Subcutaneous abdominal adipose tissue (tissue), 5 donors: ENCODE results near the gene PNMA6A.
"Not testable (repeated sequence)": the region's sequence is repeated elsewhere in the genome, so short reads cannot be mapped to it uniquely, and the experiment has no call there.

Experiments used
- H3K27ac ChIP-seq: one replicate; pipeline ENCODE4 v1.7.0; 2013; ENCODE audit warnings: low read depth, mild to moderate bottlenecking, inconsistent platforms, low read length, moderate library complexity
- H3K27me3 ChIP-seq, 5 donors: one replicate each; pipeline ENCODE4 v1.7.0; 2013; ENCODE audit warnings: low read length in 5 of 5, inconsistent platforms in 1 of 5; ENCODE audit not compliant: control insufficient read depth in 5 of 5, insufficient read depth in 4 of 5
- H3K36me3 ChIP-seq, 5 donors: one replicate each; pipeline ENCODE4 v1.7.0; 2013; ENCODE audit warnings: low read length in 5 of 5; ENCODE audit not compliant: control insufficient read depth in 5 of 5, insufficient read depth in 5 of 5
- H3K4me1 ChIP-seq, 5 donors: one replicate each; pipeline ENCODE4 v1.7.0; 2013; ENCODE audit warnings: low read length in 5 of 5, mild to moderate bottlenecking in 3 of 5, moderate library complexity in 1 of 5; ENCODE audit not compliant: control insufficient read depth in 5 of 5, insufficient read depth in 5 of 5
- H3K4me3 ChIP-seq, 5 donors: one replicate each; pipeline ENCODE4 v1.7.0; 2013; ENCODE audit warnings: low read length in 5 of 5, low read depth in 1 of 5
- H3K9ac ChIP-seq, 5 donors: one replicate each; pipeline ENCODE4 v1.7.0; 2013; ENCODE audit warnings: low read length in 5 of 5, mild to moderate bottlenecking in 4 of 5, moderate library complexity in 3 of 5
- H3K9me3 ChIP-seq, 5 donors: one replicate each; pipeline ENCODE4 v1.7.0; 2013; ENCODE audit warnings: low read length in 5 of 5; ENCODE audit not compliant: control insufficient read depth in 5 of 5
- donor health status: healthy.
- donor health status: healthy.
- donor health status: healthy.
- donor health status: healthy.
- donor health status: healthy.

Gene PNMA6A

GRCh38 chrX:153055871-153056749 is 16.1 kb upstream of the PNMA6A start, which contains the start of gene PNMA3:
Gene PNMA3 (plus strand): TSS chrX:153056470. CDS start chrX:153057056, 586 bp downstream.
- Histone ChIP-seq H3K4me3 (no peak within 1 kb of the TSS), H3K9me3 (peaks cover 0 to 3% (median 0%) of the 10 kb centered on the region in 5 donors), H3K27ac (no peak within 1 kb of the TSS), H3K9ac (no peak within 1 kb of the TSS), H3K36me3 (no peaks in the 10 kb centered on the region), H3K4me1 (peaks cover 0 to 15% (median 4%) of the 10 kb centered on the region in 5 donors), H3K27me3 (peaks cover 13 to 36% (median 26%) of the 10 kb centered on the region in 5 donors)

DNA sequence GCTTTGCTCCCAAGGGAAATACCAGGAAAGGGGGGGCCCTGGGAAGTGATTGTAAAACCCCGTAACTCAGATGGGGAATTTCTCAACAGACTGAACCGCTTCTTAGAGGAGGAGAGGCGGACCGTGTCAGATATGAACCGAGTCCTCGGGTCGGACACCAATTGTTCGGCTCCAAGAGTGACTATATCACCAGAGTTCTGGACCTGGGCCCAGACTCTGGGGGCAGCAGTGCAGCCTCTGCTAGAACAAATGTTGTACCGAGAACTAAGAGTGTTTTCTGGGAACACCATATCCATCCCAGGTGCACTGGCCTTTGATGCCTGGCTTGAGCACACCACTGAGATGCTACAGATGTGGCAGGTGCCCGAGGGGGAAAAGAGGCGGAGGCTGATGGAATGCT is 15.0 kb upstream of the PNMA6A start:
- H3K27me3 ChIP-seq, result peaks cover 13 to 36% (median 27%) of the 10 kb centered on the region in 5 donors
- H3K9ac ChIP-seq, result no peak overlapping the region
- no peak overlapping the region for H3K27ac ChIP-seq
- no peak overlapping the region for H3K4me3 ChIP-seq
- no peaks in the 10 kb centered on the region for H3K36me3 ChIP-seq
- peaks cover 0 to 3% (median 0%) of the 10 kb centered on the region in 5 donors for H3K9me3 ChIP-seq
- H3K4me1 ChIP-seq, result peaks cover 0 to 15% (median 4%) of the 10 kb centered on the region in 5 donors

GRCh38 chrX:153059191-153060094 is 12.8 kb upstream of the PNMA6A start:
- H3K27me3 ChIP-seq, result peaks cover 13 to 39% (median 30%) of the 10 kb centered on the region in 5 donors
- no peaks in the 10 kb centered on the region for H3K9me3 ChIP-seq
- peaks cover 1 to 24% (median 13%) of the 10 kb centered on the region in 5 donors for H3K4me1 ChIP-seq
- no peak overlapping the region for H3K27ac ChIP-seq
- no peak overlapping the region for H3K4me3 ChIP-seq
- no peak overlapping the region for H3K9ac ChIP-seq
- H3K36me3 ChIP-seq, result no peaks in the 10 kb centered on the region

- peaks cover 1 to 24% (median 13%) of the 10 kb centered on the region in 5 donors for H3K4me1 ChIP-seq
- H3K36me3 ChIP-seq, result no peaks in the 10 kb centered on the region
- H3K27ac ChIP-seq, result no peak overlapping the region
- H3K4me3 ChIP-seq, result no peak overlapping the region
- peaks cover 13 to 39% (median 27%) of the 10 kb centered on the region in 5 donors for H3K27me3 ChIP-seq
- H3K9me3 ChIP-seq, result no peaks in the 10 kb centered on the region
- H3K9ac ChIP-seq, result no peak overlapping the region
Observed at GRCh38 chrX:153060095-153060445, 12.2 kb upstream of the PNMA6A start.

- H3K27ac ChIP-seq, result no peak overlapping the region
- no peaks in the 10 kb centered on the region for H3K36me3 ChIP-seq
- no peaks in the 10 kb centered on the region for H3K9me3 ChIP-seq
- peaks cover 1 to 24% (median 13%) of the 10 kb centered on the region in 5 donors for H3K4me1 ChIP-seq
- H3K4me3 ChIP-seq, result no peak overlapping the region
- peaks cover 13 to 34% (median 24%) of the 10 kb centered on the region in 5 donors for H3K27me3 ChIP-seq
- no peak overlapping the region for H3K9ac ChIP-seq
Observed at GRCh38 chrX:153061732-153062131, 10.5 kb upstream of the PNMA6A start.

- Histone ChIP-seq H3K27ac (no peak overlapping the region), H3K36me3 (no peaks in the 10 kb centered on the region), H3K4me3 (no peak overlapping the region), H3K9ac (no peak overlapping the region), H3K4me1 (peaks cover 0 to 15% (median 11%) of the 10 kb centered on the region in 5 donors), H3K27me3 (peaks cover 2 to 20% (median 13%) of the 10 kb centered on the region in 5 donors), H3K9me3 (no peaks in the 10 kb centered on the region)
Observed at GRCh38 chrX:153063315-153063714, 8.9 kb upstream of the PNMA6A start.

DNA sequence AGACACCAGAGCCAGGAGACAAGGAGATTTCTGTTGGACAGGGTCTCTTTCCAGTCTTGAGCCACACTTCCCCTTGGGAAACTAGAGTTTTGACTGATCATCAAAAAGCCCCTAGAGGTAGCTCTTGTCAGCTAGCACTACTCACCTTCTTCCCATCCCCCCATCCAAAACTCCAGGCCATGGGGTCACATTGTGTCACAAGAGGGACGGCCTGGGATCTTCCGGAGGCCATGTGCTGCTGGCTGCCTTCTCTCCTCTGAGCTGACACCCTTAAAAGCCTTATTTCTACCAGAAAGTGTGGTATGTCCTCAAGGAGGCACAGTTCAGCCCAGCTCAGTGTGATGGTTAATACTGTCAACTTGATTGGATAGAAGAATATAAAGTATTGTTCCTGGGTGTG is 8.2 kb upstream of the PNMA6A start:
- Histone ChIP-seq H3K27ac (no peak overlapping the region), H3K4me1 (peaks cover 0 to 12% (median 7%) of the 10 kb centered on the region in 5 donors), H3K27me3 (peaks cover 0 to 14% (median 7%) of the 10 kb centered on the region in 5 donors), H3K36me3 (no peaks in the 10 kb centered on the region), H3K4me3 (no peak overlapping the region), H3K9ac (no peak overlapping the region), H3K9me3 (no peaks in the 10 kb centered on the region)

GRCh38 chrX:153065389-153065788 is 6.9 kb upstream of the PNMA6A start:
- Histone ChIP-seq H3K4me1 (peaks cover 0 to 12% (median 7%) of the 10 kb centered on the region in 5 donors), H3K9me3 (no peaks in the 10 kb centered on the region), H3K27me3 (peaks cover 0 to 11% (median 4%) of the 10 kb centered on the region in 5 donors), H3K9ac (no peak overlapping the region), H3K36me3 (no peaks in the 10 kb centered on the region), H3K27ac (no peak overlapping the region), H3K4me3 (no peak overlapping the region)

- H3K9me3 ChIP-seq, H3K27ac ChIP-seq, H3K36me3 ChIP-seq, H3K9ac ChIP-seq, H3K4me3 ChIP-seq: not testable (repeated sequence)
- Histone ChIP-seq H3K4me1 (peaks cover 0 to 12% (median 7%) of the 10 kb centered on the region in 5 donors), H3K27me3 (peaks cover 0 to 11% (median 4%) of the 10 kb centered on the region in 5 donors)
Observed at GRCh38 chrX:153066402-153066801, 5.9 kb upstream of the PNMA6A start.
